Measurements from ENCODE around the gene LRRN4.

- TF ChIP-seq CTCF (IDR thresholded peaks at IDR 0.05) (no peak), REST (IDR thresholded peaks at IDR 0.05; ENCODE audit: insufficient read depth in 1 of 2, low read depth in 2 of 2, low read length in 1 of 2) (no peak), POLR2AphosphoS5 (IDR thresholded peaks at IDR 0.05; ENCODE audit: low read depth, low read length) (no peak), SIN3A (IDR thresholded peaks at IDR 0.05; ENCODE audit: borderline replicate concordance, insufficient read depth, low read depth, low read length) (no peak), TCF7L2 (IDR thresholded peaks at IDR 0.05; ENCODE audit: low read depth, low read length) (no peak)
These were observed 8.3 kb downstream of the LRRN4 start for GRCh38 chr20:6045566-6045965.

Measured in Panc1 (cell line).